ENCODE results near the gene BHLHE41. TPM values are rescaled to one million over a fixed set of nuclear protein-coding genes. Genes with fewer than 3 reads are reported as not detected.

Gene BHLHE41
- total and polyA plus RNA-seq, 12 donors = 0.33 to 62.9 (median 18.8) TPM

- peak in 1 of 6 experiments; percentile 32 for TF ChIP-seq CTCF (IDR thresholded peaks at IDR 0.05)
- TF ChIP-seq POLR2A (IDR thresholded peaks at IDR 0.05) = peak; percentile 42 to 63
- no peaks in the 10 kb centered on the region for H3K27me3 ChIP-seq
- H3K9me3 ChIP-seq (replicated peaks in 1 of 3) = no peaks in the 10 kb centered on the region
- peaks cover 8 to 15% of the 10 kb centered on the region in 2 donors for H3K4me1 ChIP-seq (replicated peaks in 1 of 2)
- intact Hi-C loops (cut with DNase I) = loop anchor here in 1 of 2 donors (10.0 kb wide), 1 partner anchor 148 kb away; no protein-coding TSS in a partner anchor
- peak overlapping the region; percentile 82 to 99 (median 94) for H3K27ac ChIP-seq
- 5 to 8% (median 6%) methylated on average over 39 to 60 of the region's 60 CpGs for WGBS, 4 donors
- peak; percentile 85 to 94 (median 90) for DNase-seq
- H3K36me3 ChIP-seq (replicated peaks in 1 of 2) = no peaks in the 10 kb centered on the region
- peak overlapping the region in 3 of 4 donors; percentile 33 to 81 (median 74) for H3K4me3 ChIP-seq
These were observed 1.8 kb upstream of the BHLHE41 start for GRCh38 chr12:26126340-26127284.

GRCh38 chr12:26125400-26126339 is 833 bp upstream of the BHLHE41 start:
- peak overlapping the region; percentile 26 to 81 (median 54) for H3K4me3 ChIP-seq
- H3K9me3 ChIP-seq (replicated peaks in 1 of 3) = no peaks in the 10 kb centered on the region
- WGBS, 4 donors = 0 to 1% (median 1%) methylated on average over 24 to 66 of the region's 66 CpGs
- H3K27me3 ChIP-seq = no peaks in the 10 kb centered on the region
- DNase-seq = peak; percentile 84 to 95 (median 90)
- intact Hi-C loops (cut with DNase I) = loop anchor here in 1 of 2 donors (10.0 kb wide), 1 partner anchor 149 kb away; no protein-coding TSS in a partner anchor
- H3K4me1 ChIP-seq (replicated peaks in 1 of 2) = peaks cover 8 to 17% of the 10 kb centered on the region in 2 donors
- H3K27ac ChIP-seq = peak overlapping the region; percentile 82 to 99 (median 94)
- no peaks in the 10 kb centered on the region for H3K36me3 ChIP-seq (replicated peaks in 1 of 2)
- TF ChIP-seq POLR2A (IDR thresholded peaks at IDR 0.05) = peak; percentile 86 to 88
- TF ChIP-seq CTCF (IDR thresholded peaks at IDR 0.05) = no peak

- Histone ChIP-seq H3K36me3 (replicated peaks in 1 of 2) (no peaks in the 10 kb centered on the region), H3K27ac (peak overlapping the region; percentile 37 to 99 (median 94)), H3K4me3 (peak overlapping the region in 3 of 4 donors; percentile 6 to 74 (median 50)), H3K4me1 (replicated peaks in 1 of 2) (peaks cover 8 to 28% of the 10 kb centered on the region in 2 donors), H3K9me3 (replicated peaks in 1 of 3) (no peaks in the 10 kb centered on the region), H3K27me3 (no peaks in the 10 kb centered on the region)
- intact Hi-C loops (cut with DNase I) = loop anchor here in 1 of 2 donors (10.0 kb wide), 1 partner anchor 151 kb away; no protein-coding TSS in a partner anchor
- WGBS, 4 donors = 13 to 18% (median 15%) methylated on average over 8 of the region's 8 CpGs
- TF ChIP-seq POLR2A (IDR thresholded peaks at IDR 0.05) (no peak), CTCF (IDR thresholded peaks at IDR 0.05) (no peak)
- no peak for DNase-seq
These were observed 1.3 kb downstream of the BHLHE41 start for GRCh38 chr12:26123482-26123980.

Data from adrenal gland (tissue), 12 donors.